Central memory CD4-positive, alpha-beta T cell (primary cell): ENCODE measurements around the gene HCN3.

Experiments
- DNase-seq: peaks from one replicate; pipeline ENCODE4 v3.0.0; 2022

HCN3 gene

GRCh38 chr1:155254714-155255242 lies 22.5 kb upstream of the HCN3 start:
- DNase-seq: no peak

- peak; percentile 65 for DNase-seq
These were observed 21.8 kb upstream of the HCN3 start, which contains the start of gene ENTREP3 for GRCh38 chr1:155255243-155256007. TSS of gene ENTREP3 (minus strand) at chr1:155255483. CDS start at chr1:155254877, 606 bp downstream.

- DNase-seq: no peak
These were observed 21.0 kb upstream of the HCN3 start for GRCh38 chr1:155256058-155256852.

GRCh38 chr1:155260276-155260675 lies 17.0 kb upstream of the HCN3 start:
- DNase-seq: no peak

- no peak for DNase-seq
These were observed 15.8 kb upstream of the HCN3 start for GRCh38 chr1:155261493-155261851.

GRCh38 chr1:155261852-155262673 lies 15.2 kb upstream of the HCN3 start, which contains the start of gene SCAMP3:
TSS of gene SCAMP3 (minus strand) at chr1:155262360. CDS start at chr1:155262151, 209 bp downstream.
- peak; percentile 86 for DNase-seq

GRCh38 chr1:155263067-155263466 lies 14.2 kb upstream of the HCN3 start:
- no peak for DNase-seq

GRCh38 chr1:155266553-155266952 lies 10.7 kb upstream of the HCN3 start:
- DNase-seq: no peak

GRCh38 chr1:155267373-155267772 lies 9.9 kb upstream of the HCN3 start:
- no peak for DNase-seq

GRCh38 chr1:155268630-155269029 lies 8.6 kb upstream of the HCN3 start:
- DNase-seq: no peak

GRCh38 chr1:155269381-155269780 lies 7.9 kb upstream of the HCN3 start:
- no peak for DNase-seq

- no peak for DNase-seq
These were observed 4.6 kb upstream of the HCN3 start for GRCh38 chr1:155272466-155273342.

GRCh38 chr1:155273343-155274245 lies 3.7 kb upstream of the HCN3 start, which contains the start of gene CLK2:
TSS of gene CLK2 (minus strand) at chr1:155273504. CDS start at chr1:155270977, 2,527 bp downstream.
- DNase-seq: peak; percentile 91

- peak; percentile 65 for DNase-seq
These were observed 832 bp downstream of the HCN3 start for GRCh38 chr1:155277902-155278688.

GRCh38 chr1:155278689-155279160 lies 1.5 kb downstream of the HCN3 start:
- no peak for DNase-seq

GRCh38 chr1:155279268-155279667 lies 2.0 kb downstream of the HCN3 start:
- no peak for DNase-seq

- DNase-seq: no peak
These were observed 5.3 kb downstream of the HCN3 start for GRCh38 chr1:155282488-155283091.

- no peak for DNase-seq
These were observed 7.2 kb downstream of the HCN3 start for GRCh38 chr1:155284476-155284875.

- DNase-seq: no peak
These were observed 7.8 kb downstream of the HCN3 start for GRCh38 chr1:155285063-155285462.
